HepG2 (cell line): ENCODE results near the gene C4orf46. TPM values are rescaled to one million over a fixed set of nuclear protein-coding genes. Genes with fewer than 3 reads are reported as not detected.

Experiments
- ATAC-seq: fragments of 200-7000 bp; cut with Tn5 transposase; 3 replicates; pipeline ENCODE4 v1.9.1; 2020; ENCODE audit warnings: mild to moderate bottlenecking, moderate library complexity
- BruUV-seq: library from RNA; stranded (reverse); fragments of 400-500 nt; replicated peaks from 2 replicates; lab custom pipeline; 2021; lab: Mats Ljungman, UMichigan
- CTCF ChIA-PET: fragments of 300-600 bp; formaldehyde crosslinking; extraction: SDS; loops from one replicate; lab custom pipeline; 2021; ENCODE audit warnings: low total read pairs, inconsistent platforms, low intra/inter-chr PET ratio; lab: Yijun Ruan, JAX
- POLR2A ChIA-PET: fragments of 350-600 bp; sonication (Branson Sonifier 250); formaldehyde crosslinking; loops from one replicate; lab custom pipeline; 2020; ENCODE audit warnings: antibody characterized with exemption, inconsistent platforms; lab: Yijun Ruan, JAX
- DNase-seq: peaks from one replicate; pipeline ENCODE4 v3.0.0-alpha.2; 2015; ENCODE audit warnings: low spot score
- FAIRE-seq: peaks from 3 replicates; lab custom pipeline; 2011; peaks lifted over from hg19 to GRCh38; lab: Jason Lieb, UNC
- H2AFZ ChIP-seq: one replicate; pipeline ENCODE4 v1.6.1; 2011; ENCODE audit warnings: low read length, inconsistent platforms
- H3K27ac ChIP-seq: fragments of 300-600 bp; 3 replicates; pipeline ENCODE4 v1.8.0; 2011; ENCODE audit warnings: mixed run types, mild to moderate bottlenecking, mixed read lengths, low read length, inconsistent platforms; ENCODE audit not compliant: insufficient read depth; ENCODE audit errors: extremely low read length
- H3K27me3 ChIP-seq, 2 experiments: fragments of 200-600 bp in 1 of 2; 2 replicates in 1 of 2; 3 replicates in 1 of 2; pipeline versions ENCODE4 v1.6.0 to v1.8.0; 2011; ENCODE audit warnings: low read length in 2 of 2, mild to moderate bottlenecking in 2 of 2, moderate library complexity in 2 of 2, inconsistent platforms in 1 of 2; ENCODE audit not compliant: insufficient read depth in 2 of 2, control insufficient read depth in 1 of 2
- H3K36me3 ChIP-seq, 2 experiments: fragments of 200-600 bp in 1 of 2; replicated peaks in 1 of 2; 2 replicates in 1 of 2; 3 replicates in 1 of 2; pipeline versions ENCODE4 v1.5.1 to v1.8.0; 2011; ENCODE audit warnings: low read length in 2 of 2, inconsistent platforms in 1 of 2; ENCODE audit not compliant: insufficient read depth in 2 of 2, control insufficient read depth in 1 of 2
- H3K4me1 ChIP-seq: 2 replicates; pipeline ENCODE4 v1.5.1; 2012; ENCODE audit warnings: low read length, inconsistent platforms; ENCODE audit not compliant: insufficient read depth
- H3K4me2 ChIP-seq: 2 replicates; pipeline ENCODE4 v1.6.0; 2011; ENCODE audit warnings: low read depth, low read length, inconsistent platforms
- H3K4me3 ChIP-seq, 3 experiments: fragments of 200-600 bp in 1 of 3; sonication (generic), shearing (Covaris generic) in 1 of 3; replicated peaks in 1 of 3; 2 replicates each; pipeline ENCODE4 v1.5.1; 2011 to 2016; ENCODE audit warnings: low read length in 3 of 3, inconsistent platforms in 2 of 3, low read depth in 2 of 3, mild to moderate bottlenecking in 2 of 3, control low read depth in 1 of 3, mixed read lengths in 1 of 3; ENCODE audit not compliant: insufficient read depth in 1 of 3
- H3K79me2 ChIP-seq: one replicate; pipeline ENCODE4 v1.6.1; 2011; ENCODE audit warnings: low read length, inconsistent platforms; ENCODE audit not compliant: insufficient read depth
- H3K9ac ChIP-seq: 2 replicates; pipeline ENCODE4 v1.6.0; 2011; ENCODE audit warnings: mild to moderate bottlenecking, low read depth, low read length, inconsistent platforms; ENCODE audit not compliant: insufficient read depth
- H3K9me3 ChIP-seq: 2 replicates; pipeline ENCODE4 v1.5.1; 2012; ENCODE audit warnings: mild to moderate bottlenecking, low read length
- H4K20me1 ChIP-seq: 2 replicates; pipeline ENCODE4 v1.6.0; 2011; ENCODE audit warnings: inconsistent platforms, mild to moderate bottlenecking, low read length, moderate library complexity; ENCODE audit not compliant: insufficient read depth
- EHMT2 ChIP-seq: fragments of 200-600 bp; sonication (generic); IDR thresholded peaks from 2 replicates; pipeline ENCODE4 v1.7.0; 2017; ENCODE audit warnings: antibody characterized with exemption, low read depth, low read length, borderline replicate concordance
- GABPB1 ChIP-seq: IDR thresholded peaks from 2 replicates; pipeline ENCODE4 v1.6.1; 2016; ENCODE audit warnings: mild to moderate bottlenecking, missing genetic modification reagents, moderate library complexity, missing compliant biosample characterization
- MED13 ChIP-seq: sonication (generic); formaldehyde crosslinking; IDR thresholded peaks from 2 replicates; pipeline ENCODE4 v1.5.0; 2020; ENCODE audit warnings: missing genetic modification reagents
- MIXL1 ChIP-seq: IDR thresholded peaks from 2 replicates; pipeline ENCODE4 v1.6.1; 2016
- SOX6 ChIP-seq, 2 experiments: fragments of 450-650 bp in 1 of 2; sonication (generic) in 1 of 2; formaldehyde crosslinking in 1 of 2; IDR thresholded peaks; 2 replicates each; pipeline versions ENCODE4 v1.4.0 to v1.6.1; 2017 to 2020; ENCODE audit warnings: antibody characterized with exemption in 1 of 2, mild to moderate bottlenecking in 1 of 2, missing genetic modification reagents in 1 of 2
- ZNF326 ChIP-seq: sonication (generic); formaldehyde crosslinking; IDR thresholded peaks from 2 replicates; pipeline ENCODE4 v1.4.0; 2020; ENCODE audit warnings: missing genetic modification reagents, borderline replicate concordance
- ZNF563 ChIP-seq: sonication (generic); formaldehyde crosslinking; IDR thresholded peaks from 2 replicates; pipeline ENCODE4 v1.8.0; 2022; ENCODE audit warnings: mild to moderate bottlenecking, moderate library complexity, missing genetic modification reagents
- WGBS: methylation state at CpG from one replicate; pipeline ENCODE4 v1.1.6; 2017; ENCODE audit warnings: low lambda C conversion rate; 5-methylcytosine and 5-hydroxymethylcytosine counted together
- in situ Hi-C: cut with HindIII; loops from 2 replicates; pipeline ENCODE4 v1.10.0; 2017; ENCODE audit warnings: low pct_unique_long_range_greater_than_20kb; ENCODE audit not compliant: extremely low pct_ligation_motif_present
- intact Hi-C: fragments of 100-400 bp; cut with micrococcal nuclease; formaldehyde crosslinking; loops from one replicate; pipeline ENCODE4 v1.10.0; 2022; ENCODE audit not compliant: unreplicated experiment
- polyA plus RNA-seq, 8 experiments: library from polyadenylated mRNA; depleted of rRNA in 3 of 8; stranded (reverse) in 7 of 8; unstranded in 1 of 8; fragments of >200 nt; fragmentation: Illumina TruSeq in 4 of 8; extraction: Trizol in 4 of 8; gene quantifications; 2 replicates each; pipeline versions ENCODE4 v1.2.1 to v1.2.3, GENCODE V29; 2011 to 2016; ENCODE audit warnings: low read depth in 4 of 8, missing spikeins in 1 of 8, mixed read lengths in 1 of 8; ENCODE audit not compliant: insufficient read depth in 1 of 8
- total RNA-seq, 5 experiments: library from RNA; depleted of rRNA; stranded (reverse); fragments of >200 nt; fragmentation: Illumina TruSeq; extraction: Trizol; gene quantifications; 2 replicates each; pipeline ENCODE4 v1.2.3, GENCODE V29; 2016; ENCODE audit warnings: low read depth in 1 of 5
- TF ChIP-seq, protein P1 (sequence below): sonication (generic); formaldehyde crosslinking; IDR thresholded peaks from 2 replicates; pipeline ENCODE4 v1.4.0; 2020; ENCODE audit warnings: missing genetic modification reagents
- TF ChIP-seq, protein P2 (sequence below): sonication (generic); formaldehyde crosslinking; IDR thresholded peaks from 2 replicates; pipeline ENCODE4 v1.9.0; 2022; ENCODE audit warnings: missing genetic modification reagents, mild to moderate bottlenecking, borderline replicate concordance
- TF ChIP-seq, protein P3 (sequence below): IDR thresholded peaks from 2 replicates; pipeline ENCODE4 v1.6.1; 2016; ENCODE audit warnings: missing biosample characterization, missing genetic modification reagents, low read depth
- TF ChIP-seq, protein P4 (sequence below): sonication (generic); formaldehyde crosslinking; IDR thresholded peaks from 2 replicates; pipeline ENCODE4 v1.4.0; 2020; ENCODE audit warnings: missing genetic modification reagents

C4orf46 gene
- total and polyA plus RNA-seq, 2 of the 13 experiments (the other 11 are each of a cell fraction or from before 2014, with no cell fraction given), result 8.5 to 10.4 TPM

DNA sequence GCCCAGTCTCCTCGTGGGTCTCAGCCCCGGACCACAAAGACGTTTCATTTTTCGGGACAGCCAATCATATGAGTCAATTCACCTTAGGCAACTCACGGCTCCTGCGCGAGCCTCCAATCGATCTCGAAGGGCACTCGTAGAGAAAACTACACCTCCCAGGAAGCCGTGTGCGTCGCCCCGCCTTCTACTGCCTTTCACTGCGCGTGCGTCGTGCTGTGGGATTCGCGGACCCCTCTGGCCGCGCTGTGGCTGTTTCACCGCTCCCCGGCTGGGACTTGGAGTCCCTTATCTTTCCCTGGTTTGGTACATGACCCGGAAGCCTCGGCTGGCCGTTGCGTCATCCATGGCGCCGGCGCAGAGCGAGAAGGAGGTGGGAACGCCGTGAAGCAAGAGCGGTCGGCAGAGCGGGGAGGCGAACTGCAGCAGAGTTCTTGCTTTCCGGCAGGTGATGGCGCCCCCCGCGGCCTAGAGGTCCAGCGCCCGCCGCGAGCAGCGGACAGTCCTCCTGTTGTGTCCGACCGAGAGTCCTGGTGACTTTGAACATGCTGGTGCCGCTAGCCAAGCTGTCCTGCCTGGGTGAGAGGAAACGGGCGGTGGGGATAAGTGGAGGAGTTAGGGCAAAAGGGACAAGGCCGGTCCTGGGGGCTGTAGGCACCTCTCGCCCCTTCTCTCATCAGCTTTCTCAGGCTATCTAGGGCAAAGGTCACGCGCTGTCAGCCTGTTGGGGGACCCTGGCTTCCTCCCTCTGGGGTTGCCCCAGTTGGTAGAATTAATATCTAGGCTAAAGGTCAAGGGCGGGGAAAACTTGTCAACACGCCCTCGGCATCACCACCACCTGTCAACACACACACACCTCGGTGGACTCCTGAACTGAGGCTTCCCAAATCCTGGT lies 474 bp upstream of the C4orf46 start, which contains the start of gene ETFDH:
Gene ETFDH (plus strand): TSS at position 382 of the 892 bp plus-strand sequence. CDS start 161 bp downstream, at position 543.
- DNase-seq (peak; percentile 99), ATAC-seq (peak; percentile 87), FAIRE-seq (peak; percentile 81)
- Histone ChIP-seq H2AFZ (peak within 1 kb of the TSS; percentile 32), H3K9me3 (no peaks in the 10 kb centered on the region), H3K79me2 (peaks cover 26% of the 10 kb centered on the region), H3K9ac (peak within 1 kb of the TSS; percentile 70), H3K36me3 (no peaks in the 10 kb centered on the region), H3K4me1 (peaks cover 28% of the 10 kb centered on the region), H4K20me1 (no peaks in the 10 kb centered on the region), H3K27ac (peak within 1 kb of the TSS; percentile 90), H3K4me2 (peak within 1 kb of the TSS; percentile 86), H3K4me3 (peak within 1 kb of the TSS; percentile 80 to 90 (median 83)), H3K27me3 (no peaks in the 10 kb centered on the region)
- ChIA-PET CTCF (no interaction called here), POLR2A (no interaction called here)
- TSS peak; percentile 79 for BruUV-seq
- WGBS, result 0% methylated on average over 22 of the region's 60 CpGs
- in situ Hi-C loops (no loop called here), intact Hi-C loops (loop anchor here (1.0 to 5.0 kb wide), 3 partner anchors 51 to 175 kb away; partner anchors contain the start of genes FNIP2 and PPID)
- peak; percentile 96 for TF ChIP-seq GABPB1 (CRISPR knock-in tag)
- TF ChIP-seq, protein P1, sequence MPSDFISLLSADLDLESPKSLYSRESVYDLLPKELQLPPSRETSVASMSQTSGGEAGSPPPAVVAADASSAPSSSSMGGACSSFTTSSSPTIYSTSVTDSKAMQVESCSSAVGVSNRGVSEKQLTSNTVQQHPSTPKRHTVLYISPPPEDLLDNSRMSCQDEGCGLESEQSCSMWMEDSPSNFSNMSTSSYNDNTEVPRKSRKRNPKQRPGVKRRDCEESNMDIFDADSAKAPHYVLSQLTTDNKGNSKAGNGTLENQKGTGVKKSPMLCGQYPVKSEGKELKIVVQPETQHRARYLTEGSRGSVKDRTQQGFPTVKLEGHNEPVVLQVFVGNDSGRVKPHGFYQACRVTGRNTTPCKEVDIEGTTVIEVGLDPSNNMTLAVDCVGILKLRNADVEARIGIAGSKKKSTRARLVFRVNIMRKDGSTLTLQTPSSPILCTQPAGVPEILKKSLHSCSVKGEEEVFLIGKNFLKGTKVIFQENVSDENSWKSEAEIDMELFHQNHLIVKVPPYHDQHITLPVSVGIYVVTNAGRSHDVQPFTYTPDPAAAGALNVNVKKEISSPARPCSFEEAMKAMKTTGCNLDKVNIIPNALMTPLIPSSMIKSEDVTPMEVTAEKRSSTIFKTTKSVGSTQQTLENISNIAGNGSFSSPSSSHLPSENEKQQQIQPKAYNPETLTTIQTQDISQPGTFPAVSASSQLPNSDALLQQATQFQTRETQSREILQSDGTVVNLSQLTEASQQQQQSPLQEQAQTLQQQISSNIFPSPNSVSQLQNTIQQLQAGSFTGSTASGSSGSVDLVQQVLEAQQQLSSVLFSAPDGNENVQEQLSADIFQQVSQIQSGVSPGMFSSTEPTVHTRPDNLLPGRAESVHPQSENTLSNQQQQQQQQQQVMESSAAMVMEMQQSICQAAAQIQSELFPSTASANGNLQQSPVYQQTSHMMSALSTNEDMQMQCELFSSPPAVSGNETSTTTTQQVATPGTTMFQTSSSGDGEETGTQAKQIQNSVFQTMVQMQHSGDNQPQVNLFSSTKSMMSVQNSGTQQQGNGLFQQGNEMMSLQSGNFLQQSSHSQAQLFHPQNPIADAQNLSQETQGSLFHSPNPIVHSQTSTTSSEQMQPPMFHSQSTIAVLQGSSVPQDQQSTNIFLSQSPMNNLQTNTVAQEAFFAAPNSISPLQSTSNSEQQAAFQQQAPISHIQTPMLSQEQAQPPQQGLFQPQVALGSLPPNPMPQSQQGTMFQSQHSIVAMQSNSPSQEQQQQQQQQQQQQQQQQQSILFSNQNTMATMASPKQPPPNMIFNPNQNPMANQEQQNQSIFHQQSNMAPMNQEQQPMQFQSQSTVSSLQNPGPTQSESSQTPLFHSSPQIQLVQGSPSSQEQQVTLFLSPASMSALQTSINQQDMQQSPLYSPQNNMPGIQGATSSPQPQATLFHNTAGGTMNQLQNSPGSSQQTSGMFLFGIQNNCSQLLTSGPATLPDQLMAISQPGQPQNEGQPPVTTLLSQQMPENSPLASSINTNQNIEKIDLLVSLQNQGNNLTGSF (CRISPR knock-in tag), result no peak
- peak; percentile 54; the same call in 1 of the 2 replicates for TF ChIP-seq ZNF563
- TF ChIP-seq, protein P2, sequence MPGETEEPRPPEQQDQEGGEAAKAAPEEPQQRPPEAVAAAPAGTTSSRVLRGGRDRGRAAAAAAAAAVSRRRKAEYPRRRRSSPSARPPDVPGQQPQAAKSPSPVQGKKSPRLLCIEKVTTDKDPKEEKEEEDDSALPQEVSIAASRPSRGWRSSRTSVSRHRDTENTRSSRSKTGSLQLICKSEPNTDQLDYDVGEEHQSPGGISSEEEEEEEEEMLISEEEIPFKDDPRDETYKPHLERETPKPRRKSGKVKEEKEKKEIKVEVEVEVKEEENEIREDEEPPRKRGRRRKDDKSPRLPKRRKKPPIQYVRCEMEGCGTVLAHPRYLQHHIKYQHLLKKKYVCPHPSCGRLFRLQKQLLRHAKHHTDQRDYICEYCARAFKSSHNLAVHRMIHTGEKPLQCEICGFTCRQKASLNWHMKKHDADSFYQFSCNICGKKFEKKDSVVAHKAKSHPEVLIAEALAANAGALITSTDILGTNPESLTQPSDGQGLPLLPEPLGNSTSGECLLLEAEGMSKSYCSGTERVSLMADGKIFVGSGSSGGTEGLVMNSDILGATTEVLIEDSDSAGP (CRISPR knock-in tag), result peak; percentile 94
- TF ChIP-seq MED13 (CRISPR knock-in tag), result peak; percentile 37; the same call in 1 of the 2 replicates
- TF ChIP-seq, protein P3, sequence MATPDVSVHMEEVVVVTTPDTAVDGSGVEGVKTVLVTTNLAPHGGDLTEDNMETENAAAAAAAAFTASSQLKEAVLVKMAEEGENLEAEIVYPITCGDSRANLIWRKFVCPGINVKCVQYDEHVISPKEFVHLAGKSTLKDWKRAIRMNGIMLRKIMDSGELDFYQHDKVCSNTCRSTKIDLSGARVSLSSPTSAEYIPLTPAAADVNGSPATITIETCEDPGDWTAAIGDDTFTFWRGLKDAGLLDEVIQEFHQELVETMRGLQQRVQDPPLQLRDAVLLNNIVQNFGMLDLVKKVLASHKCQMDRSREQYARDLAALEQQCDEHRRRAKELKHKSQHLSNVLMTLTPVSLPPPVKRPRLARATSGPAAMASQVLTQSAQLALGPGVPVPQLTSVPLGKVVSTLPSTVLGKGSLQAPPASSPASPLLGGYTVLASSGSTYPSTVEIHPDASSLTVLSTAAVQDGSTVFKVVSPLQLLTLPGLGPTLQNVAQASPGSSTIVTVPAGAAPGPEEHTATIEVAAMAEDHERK (CRISPR knock-in tag), result peak; percentile 85
- TF ChIP-seq MIXL1, result peak; percentile 60
- TF ChIP-seq, protein P4, sequence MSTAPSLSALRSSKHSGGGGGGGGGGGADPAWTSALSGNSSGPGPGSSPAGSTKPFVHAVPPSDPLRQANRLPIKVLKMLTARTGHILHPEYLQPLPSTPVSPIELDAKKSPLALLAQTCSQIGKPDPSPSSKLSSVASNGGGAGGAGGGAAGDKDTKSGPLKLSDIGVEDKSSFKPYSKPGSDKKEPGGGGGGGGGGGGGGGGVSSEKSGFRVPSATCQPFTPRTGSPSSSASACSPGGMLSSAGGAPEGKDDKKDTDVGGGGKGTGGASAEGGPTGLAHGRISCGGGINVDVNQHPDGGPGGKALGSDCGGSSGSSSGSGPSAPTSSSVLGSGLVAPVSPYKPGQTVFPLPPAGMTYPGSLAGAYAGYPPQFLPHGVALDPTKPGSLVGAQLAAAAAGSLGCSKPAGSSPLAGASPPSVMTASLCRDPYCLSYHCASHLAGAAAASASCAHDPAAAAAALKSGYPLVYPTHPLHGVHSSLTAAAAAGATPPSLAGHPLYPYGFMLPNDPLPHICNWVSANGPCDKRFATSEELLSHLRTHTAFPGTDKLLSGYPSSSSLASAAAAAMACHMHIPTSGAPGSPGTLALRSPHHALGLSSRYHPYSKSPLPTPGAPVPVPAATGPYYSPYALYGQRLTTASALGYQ (CRISPR knock-in tag), result peak; percentile 68; the same call in 1 of the 2 replicates
- no peak for TF ChIP-seq ZNF326 (CRISPR knock-in tag)
- TF ChIP-seq EHMT2, result no peak; the same call in 1 of the 2 replicates
- TF ChIP-seq SOX6 (IDR thresholded peaks at IDR 0.05), result no peak
- TF ChIP-seq SOX6 (CRISPR knock-in tag; IDR thresholded peaks at IDR 0.05), result peak; percentile 91
